GM23248 (cell line): ENCODE data around the gene IL17A.

Source experiments
- EZH2 ChIP-seq: fragments of 200-600 bp; sonication (generic); IDR thresholded peaks from 2 replicates; pipeline ENCODE4 v1.6.1; 2018; ENCODE audit warnings: antibody characterized with exemption, mild to moderate bottlenecking; ENCODE audit not compliant: insufficient read depth, poor library complexity, severe bottlenecking
- EZH2phosphoT487 ChIP-seq: fragments of 200-600 bp; sonication (generic); IDR thresholded peaks from 2 replicates; pipeline ENCODE4 v1.6.1; 2018; ENCODE audit warnings: antibody characterized with exemption, moderate library complexity, mild to moderate bottlenecking, low read depth; ENCODE audit not compliant: insufficient read depth

- TF ChIP-seq EZH2phosphoT487, result no peak
- TF ChIP-seq EZH2, result no peak
These were observed 31.6 kb downstream of the IL17A start for GRCh38 chr6:52217761-52218160.
